WTC11 (cell line): Measurements from ENCODE around the gene EIF5B. TPM values are rescaled to one million over a fixed set of nuclear protein-coding genes. Genes with fewer than 3 reads are reported as not detected.

ENCODE experiments used
- ATAC-seq: fragments of 200-7000 bp; cut with Tn5 transposase; 2 replicates; pipeline ENCODE4 v1.10.0; 2021; ENCODE audit warnings: mild to moderate bottlenecking, moderate library complexity
- CTCF ChIA-PET: fragments of 300-600 bp; sonication (Branson Sonifier 250); formaldehyde crosslinking; loops from one replicate; lab custom pipeline; 2021; ENCODE audit warnings: antibody characterized with exemption; lab: Charles Lee
- POLR2A ChIA-PET: fragments of 350-600 bp; sonication (Branson Sonifier 250); formaldehyde crosslinking; loops from one replicate; lab custom pipeline; 2021; ENCODE audit warnings: antibody characterized with exemption; lab: Charles Lee
- DNase-seq: peaks from one replicate; pipeline ENCODE4 v3.0.0; 2021; ENCODE audit warnings: low spot score
- H3K27ac Mint-ChIP-seq: 2 replicates; pipeline ENCODE4 v1.8.0; 2021; ENCODE audit warnings: mixed read lengths
- H3K27me3 Mint-ChIP-seq: 2 replicates; pipeline ENCODE4 v1.8.0; 2021; ENCODE audit warnings: low read depth, mild to moderate bottlenecking, moderate library complexity, mixed read lengths
- H3K36me3 Mint-ChIP-seq: 2 replicates; pipeline ENCODE4 v1.8.0; 2021; ENCODE audit warnings: mixed read lengths
- H3K4me1 Mint-ChIP-seq: 2 replicates; pipeline ENCODE4 v1.8.0; 2022; ENCODE audit warnings: mixed read lengths
- H3K4me3 Mint-ChIP-seq: 2 replicates; pipeline ENCODE4 v1.8.0; 2021; ENCODE audit warnings: mild to moderate bottlenecking, moderate library complexity, mixed read lengths
- H3K9me3 Mint-ChIP-seq: 2 replicates; pipeline ENCODE4 v1.8.0; 2021; ENCODE audit warnings: mixed read lengths
- AR ChIP-seq: fragments of 250-450 bp; sonication (Bioruptor Pico); IDR thresholded peaks from 2 replicates; pipeline ENCODE4 v1.9.0; 2021; ENCODE audit warnings: mild to moderate bottlenecking
- ARID4B ChIP-seq: sonication (generic); formaldehyde crosslinking; IDR thresholded peaks from 2 replicates; pipeline ENCODE4 v1.8.0; 2023; ENCODE audit warnings: missing genetic modification reagents, mild to moderate bottlenecking, borderline replicate concordance
- ATF1 ChIP-seq: sonication (generic); formaldehyde crosslinking; IDR thresholded peaks from 2 replicates; pipeline ENCODE4 v1.8.1; 2023; ENCODE audit warnings: mild to moderate bottlenecking, moderate library complexity, missing genetic modification reagents
- ATF3 ChIP-seq: sonication (generic); formaldehyde crosslinking; conservative IDR thresholded peaks from 2 replicates; pipeline ENCODE4 v1.8.1; 2022; ENCODE audit warnings: mild to moderate bottlenecking, missing genetic modification reagents
- E2F1 ChIP-seq: sonication (generic); formaldehyde crosslinking; IDR thresholded peaks from 2 replicates; pipeline ENCODE4 v1.8.0; 2022; ENCODE audit warnings: mild to moderate bottlenecking, missing genetic modification reagents
- ERG ChIP-seq: fragments of 250-450 bp; sonication (Bioruptor Pico); IDR thresholded peaks from 2 replicates; pipeline ENCODE4 v1.8.0; 2021; ENCODE audit warnings: mild to moderate bottlenecking
- FOXJ3 ChIP-seq: sonication (generic); formaldehyde crosslinking; IDR thresholded peaks from 2 replicates; pipeline ENCODE4 v1.9.0; 2021; ENCODE audit warnings: missing genetic modification reagents, mild to moderate bottlenecking, borderline replicate concordance
- FOXP1 ChIP-seq: sonication (generic); formaldehyde crosslinking; IDR thresholded peaks from 2 replicates; pipeline ENCODE4 v1.8.0; 2022; ENCODE audit warnings: missing genetic modification reagents, mild to moderate bottlenecking, moderate library complexity, borderline replicate concordance
- HMGA2 ChIP-seq: fragments of 250-450 bp; sonication (Bioruptor Pico); IDR thresholded peaks from 2 replicates; pipeline ENCODE4 v1.4.0; 2021; ENCODE audit warnings: mild to moderate bottlenecking, moderate library complexity
- JUN ChIP-seq: sonication (generic); formaldehyde crosslinking; IDR thresholded peaks from 2 replicates; pipeline ENCODE4 v1.8.0; 2023; ENCODE audit warnings: mild to moderate bottlenecking, missing genetic modification reagents
- MXD4 ChIP-seq: fragments of 250-450 bp; sonication (Bioruptor Pico); IDR thresholded peaks from 2 replicates; pipeline ENCODE4 v1.8.0; 2021; ENCODE audit warnings: mild to moderate bottlenecking, moderate library complexity, borderline replicate concordance
- MYBL2 ChIP-seq: sonication (generic); formaldehyde crosslinking; IDR thresholded peaks from 2 replicates; pipeline ENCODE4 v1.8.1; 2023; ENCODE audit warnings: mild to moderate bottlenecking, moderate library complexity, missing genetic modification reagents
- NFATC4 ChIP-seq: fragments of 250-450 bp; sonication (Bioruptor Pico); IDR thresholded peaks from 2 replicates; pipeline ENCODE4 v1.9.0; 2021; ENCODE audit warnings: mild to moderate bottlenecking
- NFE2L1 ChIP-seq: sonication (generic); formaldehyde crosslinking; IDR thresholded peaks from 2 replicates; pipeline ENCODE4 v1.8.1; 2023; ENCODE audit warnings: missing genetic modification reagents
- RELA ChIP-seq: sonication (generic); formaldehyde crosslinking; IDR thresholded peaks from 2 replicates; pipeline ENCODE4 v1.8.1; 2022; ENCODE audit warnings: missing genetic modification reagents, mild to moderate bottlenecking, borderline replicate concordance
- SMAD4 ChIP-seq: sonication (generic); formaldehyde crosslinking; IDR thresholded peaks from 2 replicates; pipeline ENCODE4 v1.8.0; 2022; ENCODE audit warnings: mild to moderate bottlenecking, missing genetic modification reagents
- USF1 ChIP-seq: sonication (generic); formaldehyde crosslinking; IDR thresholded peaks from 2 replicates; pipeline ENCODE4 v1.8.0; 2022; ENCODE audit warnings: mild to moderate bottlenecking, missing genetic modification reagents
- USF2 ChIP-seq: sonication (generic); formaldehyde crosslinking; IDR thresholded peaks from 2 replicates; pipeline ENCODE4 v1.8.1; 2023; ENCODE audit warnings: mild to moderate bottlenecking, missing genetic modification reagents, moderate library complexity
- ZNF219 ChIP-seq: sonication (generic); formaldehyde crosslinking; IDR thresholded peaks from 2 replicates; pipeline ENCODE4 v1.8.0; 2023; ENCODE audit warnings: missing genetic modification reagents, mild to moderate bottlenecking, borderline replicate concordance
- ZNF232 ChIP-seq: sonication (generic); formaldehyde crosslinking; IDR thresholded peaks from 2 replicates; pipeline ENCODE4 v1.8.0; 2022; ENCODE audit warnings: mild to moderate bottlenecking, missing genetic modification reagents
- ZNF281 ChIP-seq: sonication (generic); formaldehyde crosslinking; IDR thresholded peaks from 2 replicates; pipeline ENCODE4 v1.8.0; 2023; ENCODE audit warnings: mild to moderate bottlenecking, missing genetic modification reagents
- total RNA-seq: library from RNA; stranded (reverse); gene quantifications from 3 replicates; pipeline ENCODE4 v1.2.3, GENCODE V29; 2021

EIF5B gene
- total RNA-seq, 1 experiment from 2014 or later = 68.8 TPM

GRCh38 chr2:99374747-99375146, 37.6 kb downstream of the EIF5B start:
- ATAC-seq = no peak
- no peaks in the 10 kb centered on the region for H3K4me1 Mint-ChIP-seq
- no peak for DNase-seq
- ChIA-PET POLR2A (no interaction called here), CTCF (no interaction called here)
- H3K27me3 Mint-ChIP-seq = no peaks in the 10 kb centered on the region
- no peak overlapping the region for H3K27ac Mint-ChIP-seq
- H3K36me3 Mint-ChIP-seq = peaks cover 80% of the 10 kb centered on the region
- no peak overlapping the region for H3K4me3 Mint-ChIP-seq
- H3K9me3 Mint-ChIP-seq = peaks cover 15% of the 10 kb centered on the region
- no peak for TF ChIP-seq FOXP1 (CRISPR knock-in tag)
- TF ChIP-seq NFATC4 (CRISPR knock-in tag) = no peak
- no peak for TF ChIP-seq AR
- no peak for TF ChIP-seq MYBL2
- TF ChIP-seq ZNF281 (CRISPR knock-in tag) = no peak
- TF ChIP-seq SMAD4 (CRISPR knock-in tag) = no peak
- TF ChIP-seq ATF3 = no peak
- TF ChIP-seq ZNF232 (CRISPR knock-in tag) = no peak
- no peak for TF ChIP-seq HMGA2 (CRISPR knock-in tag)
- no peak for TF ChIP-seq FOXJ3 (CRISPR knock-in tag)
- TF ChIP-seq NFE2L1 (CRISPR knock-in tag) = no peak
- no peak for TF ChIP-seq ZNF219 (CRISPR knock-in tag)
- no peak for TF ChIP-seq ATF1 (CRISPR knock-in tag)
- TF ChIP-seq RELA (CRISPR knock-in tag) = no peak

GRCh38 chr2:99376254-99376864, 39.2 kb downstream of the EIF5B start:
- CTCF ChIA-PET = no interaction called here
- POLR2A ChIA-PET = interaction anchor here (0.6 kb wide), 1 partner anchor 299 kb away, joined by 10 read pairs; no protein-coding TSS in a partner anchor
- Mint-ChIP-seq H3K4me3 (no peak overlapping the region), H3K27ac (no peak overlapping the region; the same call in 1 of the 2 replicates), H3K36me3 (peaks cover 85% of the 10 kb centered on the region), H3K9me3 (peaks cover 15% of the 10 kb centered on the region), H3K4me1 (peaks cover 10% of the 10 kb centered on the region), H3K27me3 (no peaks in the 10 kb centered on the region)
- no peak for DNase-seq
- no peak for ATAC-seq
- TF ChIP-seq MXD4 (CRISPR knock-in tag) (no peak), USF1 (CRISPR knock-in tag) (no peak), JUN (no peak), ERG (no peak), USF2 (CRISPR knock-in tag) (no peak), ARID4B (CRISPR knock-in tag) (no peak), RELA (CRISPR knock-in tag) (no peak), ZNF219 (CRISPR knock-in tag) (no peak), E2F1 (CRISPR knock-in tag) (no peak)
